Activated naive CD4-positive, alpha-beta T cell treated with anti-CD3 and anti-CD28 coated beads for 36 hours (primary cell): Measurements from ENCODE around the gene HS3ST1. TPM values are rescaled to one million over a fixed set of nuclear protein-coding genes. Genes with fewer than 3 reads are reported as not detected.

Experiments used
- CTCF ChIA-PET: fragments of 350-600 bp; sonication (Branson Sonifier 250); formaldehyde crosslinking; loops from one replicate; lab custom pipeline; 2021; ENCODE audit warnings: antibody characterized with exemption; lab: Charles Lee
- DNase-seq: peaks from one replicate; pipeline ENCODE4 v3.0.0-alpha.2; 2020
- H3K27ac Mint-ChIP-seq: one replicate; pipeline ENCODE4 v1.8.0; 2021; ENCODE audit warnings: mild to moderate bottlenecking, mixed read lengths
- H3K27me3 Mint-ChIP-seq: one replicate; pipeline ENCODE4 v1.8.0; 2021; ENCODE audit warnings: low read depth, mixed read lengths
- H3K36me3 Mint-ChIP-seq: one replicate; pipeline ENCODE4 v1.8.0; 2021; ENCODE audit warnings: low read depth, mixed read lengths
- H3K4me1 Mint-ChIP-seq: one replicate; pipeline ENCODE4 v1.8.0; 2021; ENCODE audit warnings: low read depth, mixed read lengths
- H3K4me3 Mint-ChIP-seq: one replicate; pipeline ENCODE4 v1.8.0; 2021; ENCODE audit warnings: mild to moderate bottlenecking, moderate library complexity, mixed read lengths
- H3K9me3 Mint-ChIP-seq: one replicate; pipeline ENCODE4 v1.8.0; 2021; ENCODE audit warnings: mixed read lengths
- intact Hi-C: fragments of 100-400 bp; cut with micrococcal nuclease; formaldehyde crosslinking; loops from one replicate; pipeline ENCODE4 v1.15.1; 2023
- microRNA-seq: library from miRNA; unstranded; fragments of <30 nt; microRNA quantifications from one replicate; pipeline ENCODE4 v1.2.0, GENCODE V29; 2022; ENCODE audit warnings: borderline microRNAs expressed, borderline replicate concordance
- total RNA-seq, 2 experiments: library from RNA; stranded (reverse); gene quantifications; one replicate each; pipeline ENCODE4 v1.2.3, GENCODE V29; 2021

HS3ST1 gene
- total RNA-seq, 2 experiments from 2014 or later = not detected

GRCh38 chr4:11344916-11345315 is 83.8 kb downstream of the HS3ST1 start:
- H3K4me3 Mint-ChIP-seq = no peak overlapping the region
- no peaks in the 10 kb centered on the region for H3K9me3 Mint-ChIP-seq
- H3K27ac Mint-ChIP-seq = no peak overlapping the region
- H3K4me1 Mint-ChIP-seq = no peaks in the 10 kb centered on the region
- no peak for DNase-seq
- intact Hi-C loops = loop anchor here (10.0 kb wide), 1 partner anchor 50 kb away; no protein-coding TSS in a partner anchor
- H3K27me3 Mint-ChIP-seq = peaks cover 2% of the 10 kb centered on the region
- CTCF ChIA-PET = no interaction called here
- no peaks in the 10 kb centered on the region for H3K36me3 Mint-ChIP-seq

DNA sequence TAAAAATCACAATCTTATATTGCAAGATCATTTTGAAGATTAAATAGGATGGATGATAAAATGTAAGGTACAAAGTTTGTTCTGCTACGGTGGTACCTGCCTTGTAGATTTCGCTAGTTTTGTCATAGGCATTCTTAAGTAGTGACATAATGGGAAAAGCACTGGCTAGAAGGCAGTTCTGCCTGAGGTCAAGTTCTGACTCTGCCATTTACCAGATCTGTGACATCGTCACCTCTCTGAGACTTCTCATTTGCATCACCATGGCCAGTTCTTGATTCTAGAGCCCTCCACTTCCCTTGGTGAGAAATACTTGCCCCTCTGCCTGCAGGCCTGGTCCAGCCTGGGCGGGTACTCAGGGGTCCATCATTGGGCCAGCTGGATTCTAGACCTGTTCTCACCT is 85.2 kb downstream of the HS3ST1 start:
- intact Hi-C loops = loop anchor here (10.0 kb wide), 1 partner anchor 51 kb away; no protein-coding TSS in a partner anchor

More for the DNA sequence above, 85.2 kb downstream of the HS3ST1 start:
- no peaks in the 10 kb centered on the region for H3K36me3 Mint-ChIP-seq
- no peak for DNase-seq
- H3K27me3 Mint-ChIP-seq = no peaks in the 10 kb centered on the region
- H3K4me1 Mint-ChIP-seq = no peaks in the 10 kb centered on the region
- H3K4me3 Mint-ChIP-seq = no peak overlapping the region
- CTCF ChIA-PET = no interaction called here
- no peaks in the 10 kb centered on the region for H3K9me3 Mint-ChIP-seq
- no peak overlapping the region for H3K27ac Mint-ChIP-seq

Small RNA genes within 50 kb of the gene (microRNA-seq; reads per million reads assigned to microRNA genes)
- gene MIR572 = not detected
